Measurements from ENCODE around the gene TMIE. TPM values are rescaled to one million over a fixed set of nuclear protein-coding genes. Genes with fewer than 3 reads are reported as not detected.

The TMIE gene
- total and polyA plus RNA-seq, 2 of the 4 experiments (the other 2 are of a cell fraction) = 0.12 TPM; not detected in 1

GRCh38 chr3:46710671-46711295 lies 9.6 kb downstream of the TMIE start:
- no peak overlapping the region for H4K8ac ChIP-seq (ENCODE audit: low read depth in 2 of 2, low read length in 2 of 2)
- H3K14ac ChIP-seq (replicated peaks; ENCODE audit: low read depth, low read length) = no peak overlapping the region
- H2BK5ac ChIP-seq (ENCODE audit: low read depth, low read length, poor library complexity, severe bottlenecking) = no peak overlapping the region
- ChIA-PET CTCF (no interaction called here), POLR2A (ENCODE audit: unreplicated experiment) (no interaction called here)
- in situ Hi-C loops (cut with MboI; ENCODE audit: low sequenced_read_pairs) (loop anchor here (25.0 kb wide), 1 partner anchor 652 kb away; no protein-coding TSS in a partner anchor), dilution Hi-C loops (cut with HindIII; ENCODE audit: low sequenced_read_pairs, unreplicated experiment) (no loop called here), intact Hi-C loops (cut with micrococcal nuclease) (no loop called here)
- H3K9me1 ChIP-seq (ENCODE audit: insufficient read depth, low read length) = no peaks in the 10 kb centered on the region; the same call in 1 of the 2 replicates
- H4K5ac ChIP-seq (ENCODE audit: low read depth, low read length) = no peak overlapping the region
- H3K36me3 ChIP-seq (ENCODE audit: control insufficient read depth, insufficient read depth, low read length) = no peaks in the 10 kb centered on the region
- no peak overlapping the region for H2AK9ac ChIP-seq (replicated peaks; ENCODE audit: low read depth, low read length, poor library complexity)
- H4K91ac ChIP-seq (ENCODE audit: insufficient read depth, low read depth, low read length) = no peak overlapping the region
- no peak overlapping the region for H2AK5ac ChIP-seq (ENCODE audit: low read depth, low read length)
- no peak overlapping the region for H3K27ac ChIP-seq (ENCODE audit: insufficient read depth, low read length)
- no peak overlapping the region for H3K18ac ChIP-seq (ENCODE audit: low read depth, low read length)
- no peak overlapping the region for H2BK120ac ChIP-seq (ENCODE audit: low read depth, low read length)
- H3K4me3 ChIP-seq (ENCODE audit: insufficient read depth, low read depth, low read length) = no peak overlapping the region
- H3K4me1 ChIP-seq (ENCODE audit: control insufficient read depth, insufficient read depth, low read length) = peaks cover 3% of the 10 kb centered on the region; the same call in 1 of the 2 replicates
- no peak for DNase-seq
- H3K56ac ChIP-seq (ENCODE audit: extremely low read depth, insufficient read depth, low read length) = no peak overlapping the region
- no peaks in the 10 kb centered on the region for H4K20me1 ChIP-seq (ENCODE audit: insufficient read depth, low read length)
- peaks cover 23% of the 10 kb centered on the region for H3K27me3 ChIP-seq (ENCODE audit: control insufficient read depth, insufficient read depth, low read length)
- no peak overlapping the region for H3K4me2 ChIP-seq (ENCODE audit: low read depth, low read length)
- no peak for TF ChIP-seq MAZ (IDR thresholded peaks at IDR 0.05; ENCODE audit: borderline replicate concordance, low read depth, low read length)
- no peak overlapping the region for H3K4ac ChIP-seq (ENCODE audit: low read depth, low read length)
- no peak overlapping the region for H3K23ac ChIP-seq (ENCODE audit: low read depth, low read length)
- WGBS, 2 experiments (ENCODE audit: extremely low coverage in 2 of 2, insufficient read length in 1 of 2) = 80% methylated on average over 4 of the region's 6 CpGs; no CpG with 5 or more reads in 1 of the 2 experiments
- no peaks in the 10 kb centered on the region for H3K9me3 ChIP-seq (ENCODE audit: control insufficient read depth, insufficient read depth, low read length)
- H2AFZ ChIP-seq (replicated peaks; ENCODE audit: low read length, poor library complexity) = no peak overlapping the region
- no peak overlapping the region for H2BK20ac ChIP-seq (ENCODE audit: low read depth, low read length)
- no peak for ATAC-seq (ENCODE audit: low read depth)
- no peak overlapping the region for H2BK15ac ChIP-seq (ENCODE audit: low read depth, low read length)
- H3K9ac ChIP-seq (ENCODE audit: low read depth, low read length) = no peak overlapping the region
- BruUV-seq (replicated peaks) = no TSS peak
- no peaks in the 10 kb centered on the region for H3K79me1 ChIP-seq (ENCODE audit: low read depth in 1 of 2, low read length in 2 of 2)

Data from IMR-90 (cell line).